HCT116 (cell line): ENCODE data around the gene SLC51A.

Source experiments
- CEBPB ChIP-seq: IDR thresholded peaks from 2 replicates; pipeline ENCODE4 v1.6.1; 2012; ENCODE audit warnings: low read depth
- CTCF ChIP-seq, 3 experiments: fragments of 200-600 bp in 1 of 3; sonication (generic) in 1 of 3; IDR thresholded peaks in 2 of 3; conservative IDR thresholded peaks in 1 of 3; 2 replicates each; pipeline ENCODE4 v1.5.1; 2012 to 2017; ENCODE audit warnings: low read depth in 2 of 3, low read length in 2 of 3, antibody characterized with exemption in 1 of 3, borderline replicate concordance in 1 of 3, control low read depth in 1 of 3, mild to moderate bottlenecking in 1 of 3, mixed read lengths in 1 of 3, mixed run types in 1 of 3, moderate library complexity in 1 of 3; ENCODE audit not compliant: insufficient read depth in 1 of 3
- EZH2phosphoT487 ChIP-seq: fragments of 200-600 bp; IDR thresholded peaks from 2 replicates; pipeline ENCODE4 v1.6.1; 2018; ENCODE audit warnings: antibody characterized with exemption, borderline replicate concordance
- JUND ChIP-seq: IDR thresholded peaks from 2 replicates; pipeline ENCODE4 v1.6.1; 2012
- POLR2A ChIP-seq: IDR thresholded peaks from 2 replicates; pipeline ENCODE4 v1.7.0; 2011; ENCODE audit warnings: borderline replicate concordance; ENCODE audit not compliant: insufficient read depth, insufficient read length; ENCODE audit errors: extremely low read depth
- POLR2AphosphoS5 ChIP-seq: IDR thresholded peaks from 2 replicates; pipeline ENCODE4 v1.6.1; 2011; ENCODE audit warnings: mild to moderate bottlenecking, low read depth, low read length, moderate library complexity
- SIN3A ChIP-seq: IDR thresholded peaks from 2 replicates; pipeline ENCODE4 v1.6.1; 2012; ENCODE audit warnings: low read depth
- ZNF274 ChIP-seq: fragments of 200-500 bp; sonication (Bioruptor generic); IDR thresholded peaks from 2 replicates; pipeline ENCODE4 v1.6.1; 2014; ENCODE audit warnings: mild to moderate bottlenecking, low read depth, low read length, inconsistent platforms
- TF ChIP-seq, protein P1 (sequence below): IDR thresholded peaks from 2 replicates; pipeline ENCODE4 v1.6.1; 2012; ENCODE audit warnings: low read depth

- no peak for TF ChIP-seq SIN3A
- no peak for TF ChIP-seq ZNF274
- TF ChIP-seq, protein P1, sequence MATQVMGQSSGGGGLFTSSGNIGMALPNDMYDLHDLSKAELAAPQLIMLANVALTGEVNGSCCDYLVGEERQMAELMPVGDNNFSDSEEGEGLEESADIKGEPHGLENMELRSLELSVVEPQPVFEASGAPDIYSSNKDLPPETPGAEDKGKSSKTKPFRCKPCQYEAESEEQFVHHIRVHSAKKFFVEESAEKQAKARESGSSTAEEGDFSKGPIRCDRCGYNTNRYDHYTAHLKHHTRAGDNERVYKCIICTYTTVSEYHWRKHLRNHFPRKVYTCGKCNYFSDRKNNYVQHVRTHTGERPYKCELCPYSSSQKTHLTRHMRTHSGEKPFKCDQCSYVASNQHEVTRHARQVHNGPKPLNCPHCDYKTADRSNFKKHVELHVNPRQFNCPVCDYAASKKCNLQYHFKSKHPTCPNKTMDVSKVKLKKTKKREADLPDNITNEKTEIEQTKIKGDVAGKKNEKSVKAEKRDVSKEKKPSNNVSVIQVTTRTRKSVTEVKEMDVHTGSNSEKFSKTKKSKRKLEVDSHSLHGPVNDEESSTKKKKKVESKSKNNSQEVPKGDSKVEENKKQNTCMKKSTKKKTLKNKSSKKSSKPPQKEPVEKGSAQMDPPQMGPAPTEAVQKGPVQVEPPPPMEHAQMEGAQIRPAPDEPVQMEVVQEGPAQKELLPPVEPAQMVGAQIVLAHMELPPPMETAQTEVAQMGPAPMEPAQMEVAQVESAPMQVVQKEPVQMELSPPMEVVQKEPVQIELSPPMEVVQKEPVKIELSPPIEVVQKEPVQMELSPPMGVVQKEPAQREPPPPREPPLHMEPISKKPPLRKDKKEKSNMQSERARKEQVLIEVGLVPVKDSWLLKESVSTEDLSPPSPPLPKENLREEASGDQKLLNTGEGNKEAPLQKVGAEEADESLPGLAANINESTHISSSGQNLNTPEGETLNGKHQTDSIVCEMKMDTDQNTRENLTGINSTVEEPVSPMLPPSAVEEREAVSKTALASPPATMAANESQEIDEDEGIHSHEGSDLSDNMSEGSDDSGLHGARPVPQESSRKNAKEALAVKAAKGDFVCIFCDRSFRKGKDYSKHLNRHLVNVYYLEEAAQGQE, result no peak
- no peak for TF ChIP-seq CTCF (IDR thresholded peaks at IDR 0.05 in 2 of 3, conservative IDR thresholded peaks at IDR 0.05 in 1 of 3; ENCODE audit: borderline replicate concordance in 1 of 3, insufficient read depth in 1 of 3, low read depth in 2 of 3, low read length in 2 of 3)
- TF ChIP-seq POLR2A, result no peak
- TF ChIP-seq EZH2phosphoT487, result no peak
- no peak for TF ChIP-seq POLR2AphosphoS5
- TF ChIP-seq JUND, result no peak
- TF ChIP-seq CEBPB, result no peak
Measured at GRCh38 chr3:196263819-196264218, 47.5 kb downstream of the SLC51A start.
